ENCODE measurements around the gene LIME1.

The LIME1 gene

GRCh38 chr20:63690898-63691710 lies 45.4 kb upstream of the LIME1 start:
- DNase-seq (ENCODE audit: low read depth): no peak
- no peak for TF ChIP-seq CTCF (IDR thresholded peaks at IDR 0.05; ENCODE audit: insufficient read depth, low read depth, low read length, missing control alignments)
- H3K4me3 ChIP-seq (ENCODE audit: low read length): no peak overlapping the region

- H3K4me3 ChIP-seq (ENCODE audit: low read length): no peak overlapping the region
- no peak for TF ChIP-seq CTCF (IDR thresholded peaks at IDR 0.05; ENCODE audit: insufficient read depth, low read depth, low read length, missing control alignments)
- no peak for DNase-seq (ENCODE audit: low read depth)
These were observed 44.6 kb upstream of the LIME1 start for GRCh38 chr20:63691711-63692435.

- no peak for TF ChIP-seq CTCF (IDR thresholded peaks at IDR 0.05; ENCODE audit: insufficient read depth, low read depth, low read length, missing control alignments)
- no peak for DNase-seq (ENCODE audit: low read depth)
- no peak overlapping the region for H3K4me3 ChIP-seq (ENCODE audit: low read length)
These were observed 43.9 kb upstream of the LIME1 start for GRCh38 chr20:63692436-63693082.

GRCh38 chr20:63693083-63693732 lies 43.3 kb upstream of the LIME1 start:
- no peak for DNase-seq (ENCODE audit: low read depth)
- TF ChIP-seq CTCF (IDR thresholded peaks at IDR 0.05; ENCODE audit: insufficient read depth, low read depth, low read length, missing control alignments): no peak
- H3K4me3 ChIP-seq (ENCODE audit: low read length): no peak overlapping the region

GRCh38 chr20:63693733-63694583 lies 42.5 kb upstream of the LIME1 start:
- no peak overlapping the region for H3K4me3 ChIP-seq (ENCODE audit: low read length)
- TF ChIP-seq CTCF (IDR thresholded peaks at IDR 0.05; ENCODE audit: insufficient read depth, low read depth, low read length, missing control alignments): no peak
- DNase-seq (ENCODE audit: low read depth): no peak

Measured in epithelial cell of esophagus (primary cell).